GM12878 (cell line): ENCODE data around the gene MPZL3. TPM values are rescaled to one million over a fixed set of nuclear protein-coding genes. Genes with fewer than 3 reads are reported as not detected.

ENCODE experiments used
- ATAC-seq: fragments of 200-7000 bp; cut with Tn5 transposase; 3 replicates; pipeline ENCODE4 v1.9.1; 2020; ENCODE audit warnings: mild to moderate bottlenecking, moderate library complexity
- BruUV-seq: library from RNA; stranded (reverse); fragments of 400-500 nt; replicated peaks from 2 replicates; lab custom pipeline; 2021; lab: Mats Ljungman, UMichigan
- CTCF ChIA-PET: fragments of 300-600 bp; sonication (Branson Sonifier 250); formaldehyde crosslinking; extraction: SDS; loops from one replicate; lab custom pipeline; 2021; ENCODE audit warnings: inconsistent platforms; lab: Yijun Ruan, JAX
- POLR2A ChIA-PET: fragments of 350-600 bp; formaldehyde crosslinking; extraction: SDS; loops from one replicate; lab custom pipeline; 2021; ENCODE audit warnings: inconsistent platforms; lab: Charles Lee
- RAD21 ChIA-PET: fragments of 300-600 bp; sonication (Branson Sonifier 250); formaldehyde crosslinking; loops from one replicate; lab custom pipeline; 2023; ENCODE audit warnings: antibody characterized with exemption; ENCODE audit not compliant: unreplicated experiment; lab: Charles Lee
- SMC1A ChIA-PET: fragments of 300-600 bp; sonication (Branson Sonifier 250); formaldehyde crosslinking; loops from one replicate; lab custom pipeline; 2023; ENCODE audit not compliant: unreplicated experiment, uncharacterized antibody; lab: Charles Lee
- DNase-seq: peaks from one replicate; pipeline ENCODE4 v3.0.0-alpha.2; 2011; ENCODE audit warnings: low read depth, low spot score
- FAIRE-seq: peaks from 3 replicates; lab custom pipeline; 2011; peaks lifted over from hg19 to GRCh38; lab: Jason Lieb, UNC
- H2AFZ ChIP-seq: 2 replicates; pipeline ENCODE4 v1.6.0; 2011; ENCODE audit warnings: low read depth, low read length, control low read depth; ENCODE audit not compliant: control insufficient read depth
- H3K27ac ChIP-seq: 2 replicates; pipeline ENCODE4 v1.5.1; 2011; ENCODE audit warnings: control low read depth; ENCODE audit not compliant: control insufficient read depth, insufficient read depth
- H3K27me3 ChIP-seq, 2 experiments: replicated peaks in 1 of 2; 2 replicates each; pipeline versions ENCODE4 v1.6.0 to v1.6.1; 2011; ENCODE audit warnings: low read length in 1 of 2; ENCODE audit not compliant: control insufficient read depth in 2 of 2, insufficient read depth in 2 of 2
- H3K36me3 ChIP-seq, 2 experiments: 2 replicates each; pipeline ENCODE4 v1.5.1; 2011; ENCODE audit warnings: low read length in 1 of 2; ENCODE audit not compliant: control insufficient read depth in 2 of 2, insufficient read depth in 2 of 2
- H3K4me1 ChIP-seq: 2 replicates; pipeline ENCODE4 v1.6.1; 2011; ENCODE audit warnings: mild to moderate bottlenecking, low read length, moderate library complexity, mixed read lengths; ENCODE audit not compliant: control insufficient read depth, insufficient read depth
- H3K4me2 ChIP-seq: 2 replicates; pipeline ENCODE4 v1.6.0; 2011; ENCODE audit warnings: control low read depth; ENCODE audit not compliant: control insufficient read depth, insufficient read depth
- H3K4me3 ChIP-seq: fragments of 200-600 bp; sonication (generic); 2 replicates; pipeline ENCODE4 v1.5.1; 2016
- H3K79me2 ChIP-seq: 2 replicates; pipeline ENCODE4 v1.6.0; 2011; ENCODE audit warnings: low read length; ENCODE audit not compliant: control insufficient read depth, insufficient read depth
- H3K9ac ChIP-seq: 2 replicates; pipeline ENCODE4 v1.8.0; 2011; ENCODE audit warnings: low read length, control low read depth, mixed read lengths; ENCODE audit not compliant: control insufficient read depth, insufficient read depth
- H3K9me3 ChIP-seq: replicated peaks from 3 replicates; pipeline ENCODE4 v1.5.1; 2011; ENCODE audit warnings: mild to moderate bottlenecking, low read length; ENCODE audit not compliant: control insufficient read depth, insufficient read depth
- H4K20me1 ChIP-seq: 2 replicates; pipeline ENCODE4 v1.6.0; 2011; ENCODE audit not compliant: control insufficient read depth, insufficient read depth
- CEBPB ChIP-seq, 2 experiments: fragments of 150-350 bp in 1 of 2; IDR thresholded peaks; 2 replicates each; pipeline ENCODE4 v1.6.1; 2012 to 2014; ENCODE audit warnings: low read depth in 2 of 2, low read length in 2 of 2, borderline replicate concordance in 1 of 2, inconsistent platforms in 1 of 2
- GABPA ChIP-seq: IDR thresholded peaks from 2 replicates; pipeline ENCODE4 v1.6.1; 2014; ENCODE audit warnings: antibody characterized with exemption, low read depth, mild to moderate bottlenecking, inconsistent platforms
- MEF2B ChIP-seq: fragments of 450-650 bp; IDR thresholded peaks from 2 replicates; pipeline ENCODE4 v1.6.1; 2018; ENCODE audit warnings: mild to moderate bottlenecking, moderate library complexity; ENCODE audit not compliant: partially characterized antibody, poor library complexity, severe bottlenecking
- MTA3 ChIP-seq: IDR thresholded peaks from 2 replicates; pipeline ENCODE4 v1.6.1; 2012; ENCODE audit warnings: low read length, inconsistent platforms, borderline replicate concordance
- NR2C1 ChIP-seq: fragments of 450-650 bp; IDR thresholded peaks from 2 replicates; pipeline ENCODE4 v1.6.1; 2017; ENCODE audit warnings: antibody characterized with exemption, mild to moderate bottlenecking, moderate library complexity
- NRF1 ChIP-seq: conservative IDR thresholded peaks from 2 replicates; pipeline ENCODE4 v1.6.1; 2011; ENCODE audit warnings: mild to moderate bottlenecking, low read depth, low read length, improper control_type of control experiment
- SKIL ChIP-seq: fragments of 450-650 bp; IDR thresholded peaks from 2 replicates; pipeline ENCODE4 v1.6.1; 2017; ENCODE audit warnings: mild to moderate bottlenecking, low read depth, inconsistent platforms; ENCODE audit not compliant: poor library complexity, severe bottlenecking
- SMARCA5 ChIP-seq: fragments of 450-650 bp; IDR thresholded peaks from 2 replicates; pipeline ENCODE4 v1.6.1; 2017; ENCODE audit warnings: mild to moderate bottlenecking
- SPI1 ChIP-seq: IDR thresholded peaks from 2 replicates; pipeline ENCODE4 v1.6.1; 2011; ENCODE audit warnings: low read depth, mild to moderate bottlenecking, low read length, moderate library complexity, borderline replicate concordance; ENCODE audit not compliant: insufficient read depth
- YBX1 ChIP-seq: fragments of 450-650 bp; IDR thresholded peaks from 2 replicates; pipeline ENCODE4 v1.6.1; 2016; ENCODE audit warnings: antibody characterized with exemption
- ZNF207 ChIP-seq: fragments of 450-650 bp; IDR thresholded peaks from 2 replicates; pipeline ENCODE4 v1.6.1; 2014; ENCODE audit warnings: antibody characterized with exemption, mild to moderate bottlenecking, borderline replicate concordance
- WGBS: methylation state at CpG from one replicate; pipeline ENCODE4 v1.1.6; 2016; ENCODE audit warnings: low lambda C conversion rate; ENCODE audit not compliant: insufficient replicate concordance, insufficient coverage; ENCODE audit errors: missing lambda C conversion rate; 5-methylcytosine and 5-hydroxymethylcytosine counted together
- in situ Hi-C: fragments of 300-500 bp; cut with MboI; formaldehyde crosslinking; loops from 9 replicates; pipeline ENCODE4 v1.14.3; 2018; ENCODE audit warnings: mixed read lengths
- intact Hi-C: fragments of 100-400 bp; cut with micrococcal nuclease; formaldehyde crosslinking; loops from one replicate; pipeline ENCODE4 v1.14.2; 2022; ENCODE audit not compliant: unreplicated experiment
- polyA plus RNA-seq, 11 experiments: library from polyadenylated mRNA; depleted of rRNA in 4 of 11; unstranded in 6 of 11; stranded (reverse) in 5 of 11; fragments of >200 nt; fragmentation: Nextera tagmentation in 4 of 11; fragmentation: Illumina TruSeq in 1 of 11; extraction: Ambion mirVana in 4 of 11; extraction: Trizol in 1 of 11; gene quantifications; 1 replicate in 1 of 11; 2 replicates in 10 of 11; pipeline versions ENCODE4 v1.2.1 to v1.2.3, GENCODE V29; 2011 to 2016; ENCODE audit warnings: inconsistent platforms in 2 of 11, missing spikeins in 2 of 11, low read depth in 1 of 11
- total RNA-seq, 4 experiments: library from RNA; depleted of rRNA in 3 of 4; stranded (reverse); fragments of >200 nt in 3 of 4; fragmentation: Illumina TruSeq in 1 of 4; extraction: Trizol in 1 of 4; gene quantifications; 2 replicates each; pipeline versions ENCODE4 v1.2.1 to v1.2.3, GENCODE V29; 2013 to 2021
- TF ChIP-seq, protein P1 (sequence below): IDR thresholded peaks from 2 replicates; pipeline ENCODE4 v1.6.1; 2012; ENCODE audit warnings: low read depth, low read length, improper control_type of control experiment
- TF ChIP-seq, protein P2 (sequence below): fragments of 450-650 bp; IDR thresholded peaks from 2 replicates; pipeline ENCODE4 v1.6.1; 2018; ENCODE audit warnings: borderline replicate concordance, mild to moderate bottlenecking; ENCODE audit not compliant: partially characterized antibody
- TF ChIP-seq, protein P3 (sequence below): fragments of 450-650 bp; conservative IDR thresholded peaks from 2 replicates; pipeline ENCODE4 v1.6.1; 2017; ENCODE audit warnings: mild to moderate bottlenecking, moderate library complexity

The MPZL3 gene
- total and polyA plus RNA-seq, 10 of the 15 experiments (the other 5 are each of a cell fraction or from before 2014, with no cell fraction given), result 2.1 to 7.5 (median 6.2) TPM

DNA sequence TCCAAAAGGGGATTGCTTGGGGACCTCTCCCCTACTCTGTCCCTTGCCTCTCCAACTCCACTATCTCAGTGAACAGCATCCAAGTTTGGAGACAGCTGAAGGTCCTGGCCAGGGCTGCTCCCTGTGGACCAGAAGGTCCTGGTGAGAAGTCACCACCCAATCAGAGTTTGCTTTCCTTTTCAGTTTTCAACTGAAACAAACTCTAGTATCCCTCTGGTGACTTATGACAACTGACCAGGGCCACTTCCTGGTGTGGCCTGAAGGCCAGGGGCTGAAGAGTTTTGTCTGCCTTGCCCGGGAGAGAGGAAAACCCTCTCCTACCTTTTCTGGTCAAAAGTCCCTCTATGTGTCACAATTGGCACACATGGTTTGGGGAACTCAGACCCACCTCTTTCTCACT, 32.4 kb downstream of the MPZL3 start:
- H3K27ac ChIP-seq, result no peak overlapping the region
- H3K36me3 ChIP-seq, result no peaks in the 10 kb centered on the region
- in situ Hi-C loops (no loop called here), intact Hi-C loops (no loop called here)
- H3K27me3 ChIP-seq, result no peaks in the 10 kb centered on the region
- FAIRE-seq (no peak), DNase-seq (no peak), ATAC-seq (no peak)
- POLR2A ChIA-PET, result no interaction called here
- RAD21 ChIA-PET, result interaction anchor here (1.0 to 1.1 kb wide), 2 partner anchors 8 to 32 kb away, joined by 3 read pairs; partner anchors contain the start of gene MPZL3
- BruUV-seq, result no TSS peak
- H2AFZ ChIP-seq, result no peak overlapping the region
- no peak overlapping the region for H3K9ac ChIP-seq
- peaks cover 27% of the 10 kb centered on the region for H3K4me1 ChIP-seq
- CTCF ChIA-PET, result interaction anchor here (1.3 to 1.5 kb wide), 3 partner anchors 9 to 412 kb away, joined by 3 to 4 read pairs (median 3); no protein-coding TSS in a partner anchor
- H4K20me1 ChIP-seq, result no peaks in the 10 kb centered on the region
- no peaks in the 10 kb centered on the region for H3K79me2 ChIP-seq
- no peak overlapping the region for H3K4me3 ChIP-seq
- H3K9me3 ChIP-seq, result no peaks in the 10 kb centered on the region
- WGBS, result 0% methylated on average over 1 of the region's 1 CpG
- SMC1A ChIA-PET, result interaction anchor here (0.6 to 1.4 kb wide), 2 partner anchors 20 to 62 kb away, joined by 3 to 4 read pairs; no protein-coding TSS in a partner anchor
- H3K4me2 ChIP-seq, result no peak overlapping the region
- TF ChIP-seq NR2C1 (no peak), CEBPB (IDR thresholded peaks at IDR 0.05; ENCODE audit: borderline replicate concordance in 1 of 2, low read depth in 2 of 2, low read length in 2 of 2) (no peak), NRF1 (no peak), MTA3 (no peak), GABPA (no peak), YBX1 (no peak), ZNF207 (no peak), MEF2B (no peak), SMARCA5 (no peak), SPI1 (no peak), SKIL (no peak)
- TF ChIP-seq, protein P1, sequence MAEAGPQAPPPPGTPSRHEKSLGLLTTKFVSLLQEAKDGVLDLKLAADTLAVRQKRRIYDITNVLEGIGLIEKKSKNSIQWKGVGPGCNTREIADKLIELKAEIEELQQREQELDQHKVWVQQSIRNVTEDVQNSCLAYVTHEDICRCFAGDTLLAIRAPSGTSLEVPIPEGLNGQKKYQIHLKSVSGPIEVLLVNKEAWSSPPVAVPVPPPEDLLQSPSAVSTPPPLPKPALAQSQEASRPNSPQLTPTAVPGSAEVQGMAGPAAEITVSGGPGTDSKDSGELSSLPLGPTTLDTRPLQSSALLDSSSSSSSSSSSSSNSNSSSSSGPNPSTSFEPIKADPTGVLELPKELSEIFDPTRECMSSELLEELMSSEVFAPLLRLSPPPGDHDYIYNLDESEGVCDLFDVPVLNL, result no peak
- TF ChIP-seq, protein P2, sequence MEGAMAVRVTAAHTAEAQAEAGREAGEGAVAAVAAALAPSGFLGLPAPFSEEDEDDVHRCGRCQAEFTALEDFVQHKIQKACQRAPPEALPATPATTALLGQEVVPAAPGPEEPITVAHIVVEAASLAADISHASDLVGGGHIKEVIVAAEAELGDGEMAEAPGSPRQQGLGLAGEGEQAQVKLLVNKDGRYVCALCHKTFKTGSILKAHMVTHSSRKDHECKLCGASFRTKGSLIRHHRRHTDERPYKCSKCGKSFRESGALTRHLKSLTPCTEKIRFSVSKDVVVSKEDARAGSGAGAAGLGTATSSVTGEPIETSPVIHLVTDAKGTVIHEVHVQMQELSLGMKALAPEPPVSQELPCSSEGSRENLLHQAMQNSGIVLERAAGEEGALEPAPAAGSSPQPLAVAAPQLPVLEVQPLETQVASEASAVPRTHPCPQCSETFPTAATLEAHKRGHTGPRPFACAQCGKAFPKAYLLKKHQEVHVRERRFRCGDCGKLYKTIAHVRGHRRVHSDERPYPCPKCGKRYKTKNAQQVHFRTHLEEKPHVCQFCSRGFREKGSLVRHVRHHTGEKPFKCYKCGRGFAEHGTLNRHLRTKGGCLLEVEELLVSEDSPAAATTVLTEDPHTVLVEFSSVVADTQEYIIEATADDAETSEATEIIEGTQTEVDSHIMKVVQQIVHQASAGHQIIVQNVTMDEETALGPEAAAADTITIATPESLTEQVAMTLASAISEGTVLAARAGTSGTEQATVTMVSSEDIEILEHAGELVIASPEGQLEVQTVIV, result no peak
- TF ChIP-seq, protein P3, sequence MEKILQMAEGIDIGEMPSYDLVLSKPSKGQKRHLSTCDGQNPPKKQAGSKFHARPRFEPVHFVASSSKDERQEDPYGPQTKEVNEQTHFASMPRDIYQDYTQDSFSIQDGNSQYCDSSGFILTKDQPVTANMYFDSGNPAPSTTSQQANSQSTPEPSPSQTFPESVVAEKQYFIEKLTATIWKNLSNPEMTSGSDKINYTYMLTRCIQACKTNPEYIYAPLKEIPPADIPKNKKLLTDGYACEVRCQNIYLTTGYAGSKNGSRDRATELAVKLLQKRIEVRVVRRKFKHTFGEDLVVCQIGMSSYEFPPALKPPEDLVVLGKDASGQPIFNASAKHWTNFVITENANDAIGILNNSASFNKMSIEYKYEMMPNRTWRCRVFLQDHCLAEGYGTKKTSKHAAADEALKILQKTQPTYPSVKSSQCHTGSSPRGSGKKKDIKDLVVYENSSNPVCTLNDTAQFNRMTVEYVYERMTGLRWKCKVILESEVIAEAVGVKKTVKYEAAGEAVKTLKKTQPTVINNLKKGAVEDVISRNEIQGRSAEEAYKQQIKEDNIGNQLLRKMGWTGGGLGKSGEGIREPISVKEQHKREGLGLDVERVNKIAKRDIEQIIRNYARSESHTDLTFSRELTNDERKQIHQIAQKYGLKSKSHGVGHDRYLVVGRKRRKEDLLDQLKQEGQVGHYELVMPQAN, result no peak
